ENCODE results near the gene AARS2. TPM values are rescaled to one million over a fixed set of nuclear protein-coding genes. Genes with fewer than 3 reads are reported as not detected.
"Not testable (repeated sequence)": the region's sequence is repeated elsewhere in the genome, so short reads cannot be mapped to it uniquely, and the experiment has no call there.

Gene AARS2
- 13.6 TPM for total RNA-seq
- 7.5 TPM for polyA plus RNA-seq

DNA sequence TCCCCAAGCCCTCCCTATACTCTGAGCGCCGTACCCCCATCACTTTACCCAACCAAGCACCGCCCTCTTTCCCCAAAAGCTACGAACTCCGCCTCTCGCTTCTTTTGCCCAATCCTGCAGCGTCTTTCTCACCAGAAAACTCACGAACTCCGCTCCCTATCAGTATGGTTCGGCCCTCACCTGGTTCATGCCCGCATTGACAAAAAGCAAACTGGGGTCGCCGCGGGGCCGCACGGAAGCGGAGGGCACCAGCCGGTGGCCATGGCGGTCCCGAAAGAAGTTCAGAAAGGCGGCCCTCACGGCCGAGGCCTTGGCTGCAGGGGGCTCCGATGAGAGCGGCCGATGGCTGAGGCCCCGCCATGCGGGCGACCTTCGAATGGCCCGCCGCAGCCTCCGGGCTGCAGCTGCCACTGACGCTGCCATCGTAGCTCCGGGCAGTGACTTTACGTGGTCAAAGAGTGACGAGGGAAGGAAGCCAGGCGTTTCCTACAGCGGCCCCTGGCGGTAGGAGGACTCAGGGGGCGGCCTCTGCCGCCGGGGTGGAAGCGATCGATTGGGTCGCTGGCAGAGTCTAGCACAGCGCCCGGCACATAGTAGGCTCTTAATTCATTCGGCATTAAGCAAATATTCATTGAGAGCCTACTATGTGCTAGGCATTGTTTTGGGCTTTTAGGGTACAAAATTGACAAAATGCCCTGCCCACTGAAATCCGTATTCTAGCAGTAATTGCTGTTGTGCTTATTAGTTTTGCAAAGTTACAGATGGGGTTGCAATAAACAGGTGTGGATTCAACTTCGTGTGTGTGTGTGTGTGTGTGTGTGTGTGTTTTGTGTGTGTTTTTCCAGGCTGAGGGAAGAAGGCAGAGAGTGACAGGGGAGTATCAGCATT is at the start of gene AARS2:
Gene AARS2, minus strand, starts transcription at position 447 of the 888 bp plus-strand sequence. Its CDS starts 24 bp downstream, at position 423.
- WGBS: 2% methylated on average over 52 of the region's 52 CpGs
- peak within 1 kb of the TSS; percentile 95 for H3K4me3 ChIP-seq (ENCODE audit: low read depth, low read length)
- peaks cover 3% of the 10 kb centered on the region for H3K4me1 ChIP-seq (ENCODE audit: insufficient read depth)
- no peak within 1 kb of the TSS for H3K27ac ChIP-seq (ENCODE audit: low read depth)
- H3K36me3 ChIP-seq (ENCODE audit: insufficient read depth): no peaks in the 10 kb centered on the region
- DNase-seq (ENCODE audit: extremely low spot score): peak; percentile 58

DNA sequence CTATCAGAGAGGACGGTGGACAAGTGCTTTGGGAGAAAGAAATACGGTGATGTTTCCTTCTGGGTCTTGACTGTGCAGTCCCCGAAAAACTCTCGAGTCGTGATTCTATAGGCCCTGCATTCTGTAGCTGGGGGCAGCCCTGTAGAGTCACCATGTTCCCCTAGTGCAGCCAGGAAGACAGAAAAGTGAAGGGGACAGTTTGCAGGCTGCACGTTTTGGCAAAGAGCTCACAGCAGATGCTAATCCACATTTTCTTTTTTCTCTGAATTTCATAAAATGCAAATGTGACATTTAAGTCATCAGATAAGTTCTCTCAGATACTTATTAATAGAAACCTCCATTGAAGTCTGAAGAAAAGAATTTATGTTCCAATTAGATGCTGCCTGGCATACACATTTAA is 48.8 kb upstream of the AARS2 start:
- whole genome bisulfite sequencing: 68% methylated on average over 6 of the region's 6 CpGs
- DNase-seq (ENCODE audit: extremely low spot score): no peak
- H3K4me1 ChIP-seq (ENCODE audit: insufficient read depth): no peaks in the 10 kb centered on the region
- no peak overlapping the region for H3K27ac ChIP-seq (ENCODE audit: low read depth)
- no peak overlapping the region for H3K4me3 ChIP-seq (ENCODE audit: low read depth, low read length)
- no peaks in the 10 kb centered on the region for H3K36me3 ChIP-seq (ENCODE audit: insufficient read depth)

DNA sequence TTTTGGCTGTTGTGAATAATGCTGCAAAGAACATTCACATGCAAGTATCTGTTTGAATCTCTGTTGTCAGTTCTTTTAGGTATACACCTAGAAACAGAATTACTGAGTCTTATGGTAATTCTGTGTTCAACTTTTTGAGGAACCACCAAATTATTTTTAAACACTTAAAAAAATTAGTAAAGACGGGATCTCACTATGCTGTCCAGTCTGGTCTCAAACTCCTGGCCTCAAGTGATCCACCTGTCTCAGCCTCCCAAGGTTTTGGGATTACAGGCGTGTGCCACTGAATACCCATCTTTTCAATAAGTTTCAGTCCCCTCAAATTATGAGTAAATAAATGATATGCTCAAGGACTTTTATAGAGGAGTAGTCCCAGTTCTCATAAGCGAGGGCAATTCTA is 46.8 kb upstream of the AARS2 start:
- Histone ChIP-seq H3K27ac (ENCODE audit: low read depth) (no peak overlapping the region), H3K36me3 (ENCODE audit: insufficient read depth) (no peaks in the 10 kb centered on the region), H3K4me1 (ENCODE audit: insufficient read depth) (no peaks in the 10 kb centered on the region), H3K4me3 (ENCODE audit: low read depth, low read length) (no peak overlapping the region)
- 74% methylated on average over 3 of the region's 3 CpGs for WGBS
- DNase-seq (ENCODE audit: extremely low spot score): no peak

DNA sequence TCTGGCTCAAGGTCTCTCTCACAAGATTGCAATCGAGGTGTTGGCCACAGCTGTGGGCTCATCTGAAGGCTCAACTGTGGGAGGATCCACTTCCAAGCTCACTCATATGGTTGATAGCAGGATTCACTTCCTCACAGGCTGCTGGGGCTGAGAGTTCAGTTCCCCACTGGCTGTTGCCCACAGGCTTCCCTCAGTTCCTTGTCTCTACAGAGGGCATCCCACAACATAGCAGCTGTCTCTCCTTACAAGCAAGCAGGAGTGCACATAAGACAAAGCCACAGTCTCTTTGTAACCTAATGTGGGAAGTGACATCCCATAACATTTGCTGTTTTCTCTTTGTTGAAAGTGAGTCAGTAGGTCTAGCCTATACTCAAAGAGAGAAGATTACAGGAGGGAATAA is 43.3 kb upstream of the AARS2 start:
- H3K36me3 ChIP-seq (ENCODE audit: insufficient read depth): no peaks in the 10 kb centered on the region
- H3K4me1 ChIP-seq (ENCODE audit: insufficient read depth): no peaks in the 10 kb centered on the region
- H3K27ac ChIP-seq (ENCODE audit: low read depth): no peak overlapping the region
- 55% methylated on average over 1 of the region's 1 CpG for WGBS
- no peak overlapping the region for H3K4me3 ChIP-seq (ENCODE audit: low read depth, low read length)
- no peak for DNase-seq (ENCODE audit: extremely low spot score)

DNA sequence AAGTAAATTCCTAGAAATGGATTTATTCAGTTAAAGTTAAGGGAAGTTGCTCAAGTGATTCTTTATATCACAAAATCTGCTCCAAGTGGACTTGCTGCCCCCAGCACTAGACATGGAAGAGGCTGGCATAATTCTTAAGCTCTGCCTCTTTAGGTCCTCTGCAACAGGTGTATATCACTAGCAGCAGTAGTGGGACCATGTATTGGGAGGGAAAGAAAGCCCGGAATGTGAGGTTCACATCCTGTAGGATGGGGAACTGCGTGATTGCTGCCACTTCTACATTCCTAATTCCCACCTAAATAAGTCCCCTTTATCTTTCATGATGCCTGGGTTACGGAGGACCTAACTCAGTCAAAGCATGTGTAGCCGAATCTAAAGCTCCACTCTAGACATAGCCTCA is 42.5 kb upstream of the AARS2 start:
- no peak for DNase-seq (ENCODE audit: extremely low spot score)
- H3K4me3 ChIP-seq (ENCODE audit: low read depth, low read length): no peak overlapping the region
- H3K36me3 ChIP-seq (ENCODE audit: insufficient read depth): no peaks in the 10 kb centered on the region
- H3K27ac ChIP-seq (ENCODE audit: low read depth): no peak overlapping the region
- no peaks in the 10 kb centered on the region for H3K4me1 ChIP-seq (ENCODE audit: insufficient read depth)
- WGBS: 66% methylated on average over 4 of the region's 4 CpGs

DNA sequence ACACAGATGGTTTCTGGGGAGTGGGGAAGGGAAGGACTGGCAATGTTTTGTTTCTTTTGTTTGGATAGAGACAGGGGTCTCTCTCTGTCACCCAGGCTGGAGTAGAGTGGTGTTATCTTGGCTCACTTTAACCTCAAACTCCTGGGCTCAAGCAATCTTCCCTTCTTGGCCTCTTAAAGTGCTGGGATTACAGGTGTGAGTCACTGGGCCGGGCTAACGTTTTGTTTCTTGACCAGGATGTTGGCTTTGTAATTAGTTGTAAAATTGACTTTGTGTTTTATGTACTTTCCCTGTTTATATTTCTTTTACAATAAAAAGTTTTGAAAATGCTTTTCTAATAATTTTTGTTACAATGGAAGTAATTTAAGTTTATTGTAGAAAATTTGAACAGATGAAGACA is 40.2 kb upstream of the AARS2 start:
- no peak for DNase-seq (ENCODE audit: extremely low spot score)
- no peaks in the 10 kb centered on the region for H3K4me1 ChIP-seq (ENCODE audit: insufficient read depth)
- no peak overlapping the region for H3K27ac ChIP-seq (ENCODE audit: low read depth)
- H3K36me3 ChIP-seq (ENCODE audit: insufficient read depth): no peaks in the 10 kb centered on the region
- H3K4me3 ChIP-seq (ENCODE audit: low read depth, low read length): no peak overlapping the region
- WGBS: 48% methylated on average over 2 of the region's 2 CpGs

DNA sequence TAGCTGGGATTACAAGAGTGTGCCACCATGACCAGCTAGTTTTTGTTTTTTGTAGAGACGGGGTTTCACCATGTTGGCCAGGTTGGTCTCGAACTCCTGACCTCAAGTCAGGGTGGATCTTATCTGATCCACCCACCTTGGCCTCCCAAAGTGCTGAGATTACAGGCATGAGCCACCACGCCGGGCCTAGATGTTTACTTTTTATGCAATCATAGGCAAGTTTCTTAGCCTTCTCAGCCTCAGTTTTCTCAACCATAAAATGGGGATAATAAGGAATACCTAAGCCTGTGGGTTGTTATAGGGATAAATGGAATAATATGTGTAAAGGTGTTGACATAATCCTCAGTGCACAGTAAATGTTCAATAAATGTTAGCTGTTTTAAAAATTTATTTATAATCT is 39.1 kb upstream of the AARS2 start:
- WGBS: 87% methylated on average over 4 of the region's 4 CpGs
- no peaks in the 10 kb centered on the region for H3K4me1 ChIP-seq (ENCODE audit: insufficient read depth)
- no peak overlapping the region for H3K4me3 ChIP-seq (ENCODE audit: low read depth, low read length)
- no peaks in the 10 kb centered on the region for H3K36me3 ChIP-seq (ENCODE audit: insufficient read depth)
- H3K27ac ChIP-seq (ENCODE audit: low read depth): no peak overlapping the region
- DNase-seq (ENCODE audit: extremely low spot score): no peak

DNA sequence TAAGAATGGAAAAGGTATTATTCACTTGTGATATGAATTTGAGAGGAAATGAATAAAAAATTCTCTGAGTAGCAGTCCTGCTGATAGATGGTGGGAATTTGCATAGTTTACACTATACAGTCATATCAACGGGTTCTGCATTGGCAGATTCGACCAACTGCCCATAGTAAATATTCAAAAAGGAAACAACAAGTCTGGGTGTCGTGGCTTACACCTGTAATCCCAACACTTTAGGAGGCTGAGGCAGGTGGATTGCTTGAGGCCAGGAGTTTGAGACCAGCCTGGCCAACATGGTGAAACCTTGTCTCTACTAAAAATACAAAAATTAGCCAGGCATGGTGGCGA is 37.5 kb upstream of the AARS2 start:
- H3K27ac ChIP-seq (ENCODE audit: low read depth); H3K4me1 ChIP-seq (ENCODE audit: insufficient read depth); DNase-seq (ENCODE audit: extremely low spot score); H3K36me3 ChIP-seq (ENCODE audit: insufficient read depth); H3K4me3 ChIP-seq (ENCODE audit: low read depth, low read length): not testable (repeated sequence)
- 73% methylated on average over 4 of the region's 4 CpGs for WGBS

DNA sequence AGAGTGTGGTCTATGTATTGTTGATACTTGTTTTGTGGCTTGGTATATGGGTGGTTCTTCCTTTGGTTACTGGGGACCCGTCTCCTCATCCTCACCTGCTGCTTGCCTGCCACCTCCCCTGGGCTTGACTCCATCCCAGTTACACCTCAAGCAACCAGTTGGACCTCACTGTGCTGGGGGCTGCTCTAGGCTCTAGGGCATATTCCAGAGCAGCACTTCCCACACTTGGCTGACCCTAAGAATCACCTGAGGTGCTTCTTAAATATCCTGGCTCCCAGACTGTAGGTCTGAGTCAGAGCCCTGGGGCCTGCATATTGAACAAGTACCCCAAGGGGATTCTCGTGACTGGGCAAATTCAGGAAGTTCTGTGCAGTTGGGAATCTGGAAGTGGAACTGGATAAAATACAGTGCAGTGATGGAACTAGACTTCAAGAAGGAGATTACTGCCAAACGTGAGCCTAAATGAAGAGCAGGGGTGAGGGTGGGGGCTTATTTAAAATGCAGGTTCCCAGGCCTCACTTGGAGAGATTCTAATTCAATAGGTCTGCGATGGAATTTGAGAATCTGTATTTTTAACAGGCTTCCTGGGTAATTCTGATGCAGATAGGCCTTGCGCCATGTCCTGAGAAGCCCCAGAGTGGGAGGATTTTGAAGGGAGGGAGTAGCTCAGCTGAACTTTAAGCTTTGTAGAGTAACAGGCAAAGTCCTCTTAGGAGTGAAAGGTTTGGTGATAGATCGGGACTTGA is 36.9 kb upstream of the AARS2 start:
- Histone ChIP-seq H3K27ac (ENCODE audit: low read depth) (no peak overlapping the region), H3K4me1 (ENCODE audit: insufficient read depth) (no peaks in the 10 kb centered on the region), H3K36me3 (ENCODE audit: insufficient read depth) (no peaks in the 10 kb centered on the region), H3K4me3 (ENCODE audit: low read depth, low read length) (no peak overlapping the region)
- WGBS: 75% methylated on average over 6 of the region's 6 CpGs
- no peak for DNase-seq (ENCODE audit: extremely low spot score)

DNA sequence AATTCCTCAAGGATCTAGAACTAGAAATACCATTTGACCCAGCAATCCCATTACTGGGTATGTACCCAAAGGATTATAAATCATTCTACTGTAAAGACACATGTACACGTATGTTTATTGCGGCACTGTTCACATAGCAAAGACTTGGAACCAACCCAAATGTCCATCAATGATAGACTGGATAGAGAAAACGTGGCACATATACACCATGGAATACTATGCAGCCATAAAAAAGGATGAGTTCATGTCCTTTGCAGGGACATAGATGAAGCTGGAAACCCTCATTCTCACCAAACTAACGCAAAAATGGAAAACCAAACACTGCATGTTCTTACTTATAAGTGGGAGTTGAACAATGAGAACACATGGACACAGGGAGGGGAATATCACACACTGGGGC is 33.7 kb upstream of the AARS2 start:
- H3K4me1 ChIP-seq (ENCODE audit: insufficient read depth); H3K4me3 ChIP-seq (ENCODE audit: low read depth, low read length); H3K36me3 ChIP-seq (ENCODE audit: insufficient read depth); DNase-seq (ENCODE audit: extremely low spot score); H3K27ac ChIP-seq (ENCODE audit: low read depth): not testable (repeated sequence)
- WGBS: 80% methylated on average over 4 of the region's 4 CpGs

DNA sequence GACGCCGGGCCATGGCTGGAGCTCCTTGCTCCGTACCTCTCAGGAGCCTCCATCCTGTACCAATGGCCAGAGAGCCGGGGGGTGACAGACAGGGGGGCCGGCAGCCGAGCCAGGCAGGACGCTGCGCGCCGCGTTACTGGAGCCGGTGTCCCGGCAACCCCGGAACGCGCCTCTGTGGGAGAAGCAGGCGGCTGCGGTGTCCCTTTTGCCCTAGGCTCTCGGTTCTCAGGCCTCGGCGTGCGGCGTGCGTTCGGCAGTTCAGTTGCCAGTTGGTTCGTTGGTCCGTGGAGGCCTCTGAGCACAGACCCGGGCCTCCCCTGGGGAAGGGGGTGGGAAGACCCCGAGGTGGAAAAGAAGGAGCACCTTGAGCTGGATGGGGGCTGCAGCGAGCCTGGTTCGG is 29.3 kb upstream of the AARS2 start, which contains the start of gene SPATS1:
Gene SPATS1, plus strand, starts transcription at position 162 of the 400 bp plus-strand sequence. CDS start 446 bp downstream, outside the sequence.
- no peak for DNase-seq (ENCODE audit: extremely low spot score)
- Histone ChIP-seq H3K4me1 (ENCODE audit: insufficient read depth) (no peaks in the 10 kb centered on the region), H3K36me3 (ENCODE audit: insufficient read depth) (no peaks in the 10 kb centered on the region), H3K27ac (ENCODE audit: low read depth) (no peak within 1 kb of the TSS), H3K4me3 (ENCODE audit: low read depth, low read length) (peak within 1 kb of the TSS; percentile 23)
- WGBS: 5% methylated on average over 31 of the region's 31 CpGs

DNA sequence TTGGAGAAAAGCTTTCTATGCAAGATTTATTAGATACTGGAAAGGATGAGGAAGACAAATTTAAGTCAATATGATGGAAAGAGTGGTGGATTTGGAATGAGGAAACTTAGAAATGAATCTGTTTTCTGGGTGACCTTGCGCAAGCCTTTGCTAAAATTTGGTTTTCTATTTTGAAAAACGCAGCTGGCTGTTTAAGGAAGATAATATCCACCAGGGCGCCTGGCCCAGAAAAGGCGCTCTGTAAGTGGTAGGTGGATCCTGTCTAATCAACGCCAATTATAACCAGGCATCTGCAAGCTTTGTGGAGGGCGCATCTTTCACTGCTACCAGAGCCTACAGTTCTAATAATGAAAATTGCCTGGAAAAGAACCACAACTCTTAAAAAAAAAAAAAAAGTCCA is 28.9 kb upstream of the AARS2 start:
- DNase-seq (ENCODE audit: extremely low spot score): no peak
- Histone ChIP-seq H3K4me3 (ENCODE audit: low read depth, low read length) (no peak overlapping the region), H3K36me3 (ENCODE audit: insufficient read depth) (no peaks in the 10 kb centered on the region), H3K27ac (ENCODE audit: low read depth) (no peak overlapping the region), H3K4me1 (ENCODE audit: insufficient read depth) (no peaks in the 10 kb centered on the region)
- WGBS: 31% methylated on average over 6 of the region's 6 CpGs

DNA sequence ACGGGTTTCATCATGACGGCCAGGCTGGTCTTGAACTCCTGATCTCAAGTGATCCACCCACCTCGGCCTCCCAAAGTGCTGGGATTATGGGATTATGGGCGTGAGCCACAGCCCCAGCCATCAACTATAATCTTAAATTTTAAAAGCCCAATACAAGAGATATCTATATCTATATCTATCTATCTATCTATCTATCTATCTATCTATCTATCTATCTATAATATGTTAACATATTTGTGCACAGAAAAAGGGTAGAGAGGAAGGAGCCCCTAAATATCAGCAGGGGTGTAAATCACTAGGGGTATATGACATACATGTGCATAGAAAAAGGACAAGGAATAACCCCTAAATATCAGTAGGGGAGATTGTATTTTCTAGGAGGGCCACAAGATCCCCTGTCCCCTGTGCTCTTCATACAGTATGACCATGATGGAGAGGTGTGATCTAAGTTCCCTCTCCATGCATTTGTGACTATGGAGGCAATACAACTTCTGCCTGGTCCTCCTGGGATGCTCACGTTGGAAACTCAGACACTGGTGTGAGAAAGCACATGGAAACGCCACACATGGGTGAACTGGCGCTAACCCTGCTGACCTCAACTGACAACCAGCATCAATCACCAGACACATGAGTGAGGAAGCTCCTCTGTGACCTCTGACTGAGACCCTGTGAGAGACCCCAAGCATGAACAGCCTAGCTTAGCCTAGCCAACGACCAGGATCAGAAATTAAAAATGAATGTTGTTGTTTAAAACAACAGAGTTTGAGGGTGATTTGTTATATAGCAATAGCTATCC is 28.1 kb upstream of the AARS2 start:
- DNase-seq (ENCODE audit: extremely low spot score): no peak
- no peaks in the 10 kb centered on the region for H3K4me1 ChIP-seq (ENCODE audit: insufficient read depth)
- WGBS: 64% methylated on average over 8 of the region's 8 CpGs
- no peak overlapping the region for H3K27ac ChIP-seq (ENCODE audit: low read depth)
- no peaks in the 10 kb centered on the region for H3K36me3 ChIP-seq (ENCODE audit: insufficient read depth)
- no peak overlapping the region for H3K4me3 ChIP-seq (ENCODE audit: low read depth, low read length)

All from urinary bladder (tissue), 4 donors.